ENCODE measurements around the gene NASP.

- no peak for TF ChIP-seq CTCF (IDR thresholded peaks at IDR 0.05)
- TF ChIP-seq POLR2A (IDR thresholded peaks at IDR 0.05), result no peak
- TF ChIP-seq POLR2AphosphoS5 (IDR thresholded peaks at IDR 0.05), result no peak
These were observed 42.6 kb upstream of the NASP start for GRCh38 chr1:45541193-45541592.
